RWPE1 (cell line): ENCODE measurements around the gene CDC42EP3.

Source experiments
- CTCF ChIA-PET: fragments of 350-600 bp; sonication (Branson Sonifier 250); formaldehyde crosslinking; extraction: SDS; loops from one replicate; lab custom pipeline; 2021; lab: Yijun Ruan, JAX
- POLR2A ChIA-PET: fragments of 400-600 bp; formaldehyde crosslinking; extraction: SDS; loops from one replicate; lab custom pipeline; 2020; ENCODE audit warnings: antibody characterized with exemption; ENCODE audit not compliant: low non-redundant PET; lab: Yijun Ruan, JAX
- DNase-seq: peaks from one replicate; pipeline ENCODE4 v3.0.0; 2012; ENCODE audit warnings: low spot score
- H3K27ac ChIP-seq: fragments of 450-650 bp; 2 replicates; pipeline ENCODE4 v1.5.1; 2017
- TF ChIP-seq, protein P1 (sequence below): fragments of 450-650 bp; conservative IDR thresholded peaks from 2 replicates; pipeline ENCODE4 v1.5.1; 2017; ENCODE audit warnings: low read depth, mild to moderate bottlenecking

CDC42EP3 gene

DNA sequence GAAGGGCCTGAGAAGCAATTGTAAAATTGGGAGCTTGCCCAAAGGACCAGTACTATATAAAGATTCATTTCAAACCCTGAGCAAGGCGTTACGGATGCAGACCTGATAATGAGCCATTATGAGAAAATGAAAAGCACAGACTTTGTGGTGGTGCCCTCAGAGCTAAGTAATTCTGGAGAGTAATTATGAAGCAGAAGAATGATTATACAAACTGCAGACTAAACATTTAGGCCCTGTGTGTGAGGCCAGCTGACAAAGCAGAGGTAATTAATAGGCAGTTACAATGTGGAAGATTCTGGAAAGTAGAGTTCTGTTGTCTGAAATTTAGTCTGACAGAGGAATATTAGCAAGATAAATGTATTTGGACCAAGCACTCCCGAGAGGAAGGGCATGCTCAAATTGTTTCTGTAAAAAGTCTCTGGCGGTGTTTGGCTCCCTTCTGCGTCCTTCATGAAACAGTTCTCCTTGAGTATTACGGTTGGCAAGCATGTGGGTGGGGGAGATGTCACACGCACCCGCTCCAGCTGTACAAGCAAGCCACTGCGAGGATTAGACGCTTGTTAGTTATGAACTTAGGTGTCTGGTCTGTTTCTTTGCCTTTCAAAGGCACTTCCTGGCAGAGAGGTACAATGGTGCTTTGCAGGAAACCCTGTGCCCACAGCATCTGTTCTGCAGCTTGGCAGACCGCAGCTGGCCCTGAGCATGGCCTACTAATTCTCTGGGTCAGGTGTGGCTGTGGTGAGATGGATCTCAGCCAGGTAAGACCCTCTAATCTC lies 45.5 kb downstream of the CDC42EP3 start:
- TF ChIP-seq, protein P1, sequence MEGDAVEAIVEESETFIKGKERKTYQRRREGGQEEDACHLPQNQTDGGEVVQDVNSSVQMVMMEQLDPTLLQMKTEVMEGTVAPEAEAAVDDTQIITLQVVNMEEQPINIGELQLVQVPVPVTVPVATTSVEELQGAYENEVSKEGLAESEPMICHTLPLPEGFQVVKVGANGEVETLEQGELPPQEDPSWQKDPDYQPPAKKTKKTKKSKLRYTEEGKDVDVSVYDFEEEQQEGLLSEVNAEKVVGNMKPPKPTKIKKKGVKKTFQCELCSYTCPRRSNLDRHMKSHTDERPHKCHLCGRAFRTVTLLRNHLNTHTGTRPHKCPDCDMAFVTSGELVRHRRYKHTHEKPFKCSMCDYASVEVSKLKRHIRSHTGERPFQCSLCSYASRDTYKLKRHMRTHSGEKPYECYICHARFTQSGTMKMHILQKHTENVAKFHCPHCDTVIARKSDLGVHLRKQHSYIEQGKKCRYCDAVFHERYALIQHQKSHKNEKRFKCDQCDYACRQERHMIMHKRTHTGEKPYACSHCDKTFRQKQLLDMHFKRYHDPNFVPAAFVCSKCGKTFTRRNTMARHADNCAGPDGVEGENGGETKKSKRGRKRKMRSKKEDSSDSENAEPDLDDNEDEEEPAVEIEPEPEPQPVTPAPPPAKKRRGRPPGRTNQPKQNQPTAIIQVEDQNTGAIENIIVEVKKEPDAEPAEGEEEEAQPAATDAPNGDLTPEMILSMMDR = no peak
- CTCF ChIA-PET = no interaction called here
- peak overlapping the region; percentile 61 for H3K27ac ChIP-seq
- POLR2A ChIA-PET = no interaction called here
- no peak for DNase-seq

DNA sequence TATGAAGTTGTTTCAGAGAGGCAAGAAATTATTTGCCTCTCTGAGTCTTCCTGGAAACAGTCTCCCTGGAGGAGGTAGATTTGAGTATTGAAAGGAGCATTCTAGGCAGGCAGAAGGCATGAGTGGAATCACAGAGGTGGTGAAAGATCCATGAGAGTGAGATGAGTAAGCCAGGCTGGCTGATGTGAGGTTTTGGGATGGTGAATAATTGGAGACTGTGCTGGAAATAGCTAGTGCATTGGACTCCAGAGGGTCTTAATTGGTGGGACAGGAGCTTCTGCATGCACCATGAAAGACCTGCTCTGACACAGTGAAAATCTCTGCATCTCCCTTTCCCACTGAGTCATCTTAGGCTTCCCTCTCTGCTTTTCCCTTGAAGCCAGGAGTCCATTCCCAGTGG lies 46.3 kb downstream of the CDC42EP3 start:
- TF ChIP-seq, protein P1 = no peak
- POLR2A ChIA-PET = no interaction called here
- peak; percentile 49 for DNase-seq
- CTCF ChIA-PET = interaction anchor here (0.6 kb wide), 1 partner anchor 91 kb away, joined by 4 read pairs; no protein-coding TSS in a partner anchor
- peak overlapping the region; percentile 61 for H3K27ac ChIP-seq

DNA sequence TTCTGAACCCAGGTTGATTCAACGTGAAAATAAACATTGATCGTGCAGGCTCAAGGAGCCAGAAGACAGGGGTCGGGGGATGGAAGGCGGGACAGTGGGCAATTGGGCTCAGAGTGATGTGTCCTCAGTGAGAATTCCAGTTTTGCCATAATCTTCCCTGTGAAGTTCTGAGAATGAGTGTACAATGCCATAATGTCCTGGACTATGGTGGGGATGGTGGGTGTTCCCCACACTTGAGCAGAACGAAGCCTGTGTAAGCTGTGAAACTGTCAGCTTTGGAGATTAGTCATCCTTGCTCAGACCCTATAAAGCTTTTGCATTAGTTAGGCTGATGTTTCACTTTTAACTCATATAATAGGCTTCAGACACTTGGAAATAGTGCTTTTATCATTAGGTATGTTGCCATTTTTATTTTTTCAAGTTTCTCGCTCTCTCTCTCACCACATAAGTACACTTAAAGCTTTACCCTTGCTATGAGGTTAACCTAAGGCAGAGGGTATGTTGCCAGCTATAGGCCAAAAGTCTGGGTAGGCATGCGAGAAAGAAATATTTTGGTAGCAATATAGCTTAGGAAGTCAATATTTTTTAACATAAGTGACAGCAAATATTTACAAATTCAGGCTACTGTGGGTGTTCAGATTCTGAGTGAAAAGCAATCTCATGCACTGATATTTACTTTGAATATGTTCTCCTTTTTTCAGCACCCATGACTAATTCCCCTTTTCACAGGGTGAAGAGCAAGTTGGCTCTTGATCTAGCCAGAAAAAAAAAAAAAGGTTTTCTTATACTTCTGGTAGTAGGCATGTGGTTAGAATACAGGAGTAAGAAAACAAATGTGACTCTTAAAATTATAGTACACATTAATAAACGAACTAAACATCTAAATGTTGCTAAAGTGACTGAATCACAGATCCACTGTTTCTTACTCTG lies 47.2 kb downstream of the CDC42EP3 start:
- CTCF ChIA-PET = interaction anchor here (0.6 kb wide), 1 partner anchor 90 kb away, joined by 4 read pairs; no protein-coding TSS in a partner anchor
- TF ChIP-seq, protein P1 = no peak
- peak; percentile 76 for DNase-seq
- H3K27ac ChIP-seq = peak overlapping the region; percentile 74
- POLR2A ChIA-PET = no interaction called here

DNA sequence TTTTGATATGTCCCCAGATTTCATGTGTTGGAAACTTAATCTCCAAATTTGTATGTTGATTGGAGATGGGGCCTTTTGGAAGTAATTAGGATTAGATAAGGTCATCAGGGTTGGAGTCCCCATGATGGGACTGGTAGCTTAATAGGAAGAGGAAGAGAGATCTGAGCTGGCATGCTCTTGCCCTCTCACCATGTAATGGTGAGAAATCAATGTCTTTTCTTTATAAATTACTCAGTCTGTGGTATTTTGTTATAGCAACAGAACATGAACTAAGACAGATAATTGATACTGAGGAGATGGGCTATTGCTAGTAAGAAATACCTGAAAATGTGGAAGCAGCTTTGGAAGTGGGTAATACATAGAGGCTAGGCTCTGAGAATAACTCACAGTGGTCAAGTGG lies 48.0 kb downstream of the CDC42EP3 start:
- H3K27ac ChIP-seq = no peak overlapping the region; the same call in 1 of the 2 replicates
- POLR2A ChIA-PET = no interaction called here
- CTCF ChIA-PET = no interaction called here
- TF ChIP-seq, protein P1 = no peak
- no peak for DNase-seq

DNA sequence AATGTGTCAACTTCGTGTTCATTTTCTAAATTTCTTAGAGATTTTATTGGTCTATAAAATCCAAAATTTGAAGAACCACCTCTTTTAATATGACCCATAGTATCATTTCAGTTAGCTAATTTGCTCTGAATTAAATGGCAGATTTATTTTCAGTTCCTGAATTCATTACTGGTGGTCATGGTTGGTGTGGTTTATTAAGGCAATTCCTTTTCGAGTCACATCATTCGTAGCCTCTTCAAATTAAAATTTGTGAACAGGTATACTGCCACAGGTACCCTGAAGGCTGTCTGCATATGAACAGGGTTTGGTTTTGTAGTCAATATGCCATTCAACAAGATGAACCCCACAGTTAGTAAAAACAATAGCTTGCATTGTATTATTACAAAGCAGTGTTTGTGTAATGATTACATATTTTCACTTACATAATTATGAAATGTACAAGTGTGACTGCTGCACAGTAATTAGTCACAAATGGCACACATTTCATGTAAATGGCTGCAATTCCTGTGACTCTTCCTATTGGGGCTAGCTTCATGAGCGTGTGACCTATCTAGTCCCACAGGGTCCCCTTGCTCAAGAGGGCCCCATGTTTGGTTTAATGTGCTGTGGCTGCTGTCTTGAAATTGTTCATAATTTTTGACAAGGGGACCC lies 48.9 kb downstream of the CDC42EP3 start:
- POLR2A ChIA-PET = no interaction called here
- no peak overlapping the region for H3K27ac ChIP-seq
- CTCF ChIA-PET = interaction anchor here (0.9 kb wide), 1 partner anchor 11 kb away, joined by 3 read pairs; no protein-coding TSS in a partner anchor
- DNase-seq = no peak
- TF ChIP-seq, protein P1 = no peak

DNA sequence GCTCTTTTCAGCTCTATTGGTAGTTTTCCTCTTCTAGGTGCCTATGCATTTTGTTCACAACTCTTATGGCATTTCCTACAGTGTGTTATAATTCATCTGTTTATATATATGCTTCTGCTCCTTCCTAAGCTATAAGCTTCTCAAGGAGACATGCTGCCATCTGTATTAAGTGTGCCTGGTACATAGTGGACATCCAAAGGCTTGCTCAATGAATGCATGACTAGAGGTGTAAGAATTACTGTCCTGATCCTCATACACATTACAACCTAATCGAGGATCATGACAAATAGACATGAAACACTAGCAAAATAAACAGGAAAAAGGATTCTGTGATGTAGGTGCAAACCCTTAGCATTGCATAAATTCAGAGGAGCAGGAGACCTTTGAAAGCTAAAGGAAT lies 50.2 kb downstream of the CDC42EP3 start:
- TF ChIP-seq, protein P1 = no peak
- no peak for DNase-seq
- no peak overlapping the region for H3K27ac ChIP-seq
- CTCF ChIA-PET = interaction anchor here (0.5 kb wide), 1 partner anchor 48 kb away, joined by 4 read pairs; no protein-coding TSS in a partner anchor
- POLR2A ChIA-PET = no interaction called here
